ENCODE results near the gene SUMO3. TPM values are rescaled to one million over a fixed set of nuclear protein-coding genes. Genes with fewer than 3 reads are reported as not detected.
A peak's percentile ranks its signal among the peaks of the same experiment; 100 is the strongest.

The SUMO3 gene
- total RNA-seq = 10 to 100 TPM; 62.6 to 88.4 (median 67.4) TPM

DNA sequence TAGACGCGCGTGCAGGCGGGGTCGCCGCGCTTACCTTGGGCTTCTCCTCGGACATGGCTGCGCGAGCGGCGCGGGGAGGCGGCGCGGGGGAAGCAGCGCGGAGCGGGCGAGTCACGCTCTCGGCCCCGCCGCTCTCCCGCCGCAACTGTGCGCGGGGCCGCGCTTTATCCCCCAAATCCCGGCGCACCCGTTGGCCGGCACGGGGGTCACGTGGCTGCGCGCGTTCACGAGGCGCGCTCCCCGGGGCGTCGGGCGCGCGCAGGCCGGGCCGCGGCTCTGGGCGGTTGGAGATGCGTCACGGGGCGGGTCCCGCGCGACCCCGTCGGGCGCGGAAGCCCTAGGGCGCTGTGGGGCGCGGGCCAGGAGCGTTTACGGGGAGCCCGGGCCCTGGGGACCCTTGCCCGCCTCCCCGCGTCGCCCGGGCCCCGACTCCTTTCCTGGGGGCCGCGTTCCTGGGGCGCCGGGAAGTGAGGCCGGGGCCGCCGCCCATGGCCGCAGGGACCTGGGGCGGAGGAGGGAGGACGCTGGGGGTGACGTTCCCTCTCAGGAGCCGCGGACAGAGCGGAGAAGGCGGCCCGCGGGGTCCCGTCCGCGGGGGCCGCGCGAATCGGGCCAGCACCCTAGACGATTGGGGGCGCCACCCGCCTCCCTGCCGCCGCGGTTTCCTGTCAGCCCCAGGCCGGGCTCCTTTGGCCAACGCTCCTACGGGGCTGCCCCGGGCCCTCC lies at the start of gene SUMO3:
Gene SUMO3 (minus strand): TSS at position 149 of the 726 bp plus-strand sequence. CDS start 94 bp downstream, at position 55.
- Histone ChIP-seq H3K4me1 (peaks cover 0 to 9% of the 10 kb centered on the region in 2 donors), H3K9me3 (peaks cover 0 to 8% of the 10 kb centered on the region in 2 donors), H3K36me3 (no peaks in the 10 kb centered on the region), H3K4me3 (peak within 1 kb of the TSS; percentile 60 to 92), H3K27ac (peak within 1 kb of the TSS; percentile 91 to 96), H3K27me3 (no peaks in the 10 kb centered on the region)
- peak; percentile 72 to 88 for DNase-seq
- TF ChIP-seq, protein P1, sequence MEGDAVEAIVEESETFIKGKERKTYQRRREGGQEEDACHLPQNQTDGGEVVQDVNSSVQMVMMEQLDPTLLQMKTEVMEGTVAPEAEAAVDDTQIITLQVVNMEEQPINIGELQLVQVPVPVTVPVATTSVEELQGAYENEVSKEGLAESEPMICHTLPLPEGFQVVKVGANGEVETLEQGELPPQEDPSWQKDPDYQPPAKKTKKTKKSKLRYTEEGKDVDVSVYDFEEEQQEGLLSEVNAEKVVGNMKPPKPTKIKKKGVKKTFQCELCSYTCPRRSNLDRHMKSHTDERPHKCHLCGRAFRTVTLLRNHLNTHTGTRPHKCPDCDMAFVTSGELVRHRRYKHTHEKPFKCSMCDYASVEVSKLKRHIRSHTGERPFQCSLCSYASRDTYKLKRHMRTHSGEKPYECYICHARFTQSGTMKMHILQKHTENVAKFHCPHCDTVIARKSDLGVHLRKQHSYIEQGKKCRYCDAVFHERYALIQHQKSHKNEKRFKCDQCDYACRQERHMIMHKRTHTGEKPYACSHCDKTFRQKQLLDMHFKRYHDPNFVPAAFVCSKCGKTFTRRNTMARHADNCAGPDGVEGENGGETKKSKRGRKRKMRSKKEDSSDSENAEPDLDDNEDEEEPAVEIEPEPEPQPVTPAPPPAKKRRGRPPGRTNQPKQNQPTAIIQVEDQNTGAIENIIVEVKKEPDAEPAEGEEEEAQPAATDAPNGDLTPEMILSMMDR (IDR thresholded peaks at IDR 0.05) = no peak
- TF ChIP-seq POLR2A (IDR thresholded peaks at IDR 0.05) = peak; percentile 89 to 97
- intact Hi-C loops (cut with DNase I; ENCODE audit: low total_unique reads) = loop anchor here (5.0 kb wide), 1 partner anchor 54 kb away; the partner anchor contains the start of gene PTTG1IP

DNA sequence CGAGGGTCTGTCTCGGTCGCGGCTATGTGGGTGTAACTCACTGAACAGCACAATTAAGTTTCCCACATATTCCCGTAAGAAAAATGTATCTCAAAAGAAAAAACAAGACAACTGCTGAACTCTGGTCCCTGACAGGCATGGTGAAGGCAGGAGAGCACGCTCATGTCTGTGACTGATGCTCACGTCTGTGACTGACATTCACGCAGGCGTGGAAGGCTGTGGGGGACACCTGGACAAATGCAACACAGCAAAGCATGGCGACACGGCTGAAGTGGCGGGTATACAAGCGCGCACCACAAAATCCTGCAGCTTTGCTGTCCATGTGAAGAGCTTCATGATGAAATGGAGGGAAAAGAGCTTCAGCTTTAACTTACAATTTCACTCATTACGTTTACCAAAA lies 49.6 kb upstream of the SUMO3 start:
- H3K27ac ChIP-seq = peak overlapping the region in 1 of 2 donors; percentile 81
- H3K4me1 ChIP-seq = peaks cover 15 to 43% of the 10 kb centered on the region in 2 donors
- intact Hi-C loops (cut with DNase I; ENCODE audit: low total_unique reads) = no loop called here
- H3K4me3 ChIP-seq = no peak overlapping the region
- H3K36me3 ChIP-seq = no peaks in the 10 kb centered on the region
- no peaks in the 10 kb centered on the region for H3K9me3 ChIP-seq
- DNase-seq = no peak
- TF ChIP-seq, protein P1 (IDR thresholded peaks at IDR 0.05) = no peak
- TF ChIP-seq POLR2A (IDR thresholded peaks at IDR 0.05) = no peak
- no peaks in the 10 kb centered on the region for H3K27me3 ChIP-seq

DNA sequence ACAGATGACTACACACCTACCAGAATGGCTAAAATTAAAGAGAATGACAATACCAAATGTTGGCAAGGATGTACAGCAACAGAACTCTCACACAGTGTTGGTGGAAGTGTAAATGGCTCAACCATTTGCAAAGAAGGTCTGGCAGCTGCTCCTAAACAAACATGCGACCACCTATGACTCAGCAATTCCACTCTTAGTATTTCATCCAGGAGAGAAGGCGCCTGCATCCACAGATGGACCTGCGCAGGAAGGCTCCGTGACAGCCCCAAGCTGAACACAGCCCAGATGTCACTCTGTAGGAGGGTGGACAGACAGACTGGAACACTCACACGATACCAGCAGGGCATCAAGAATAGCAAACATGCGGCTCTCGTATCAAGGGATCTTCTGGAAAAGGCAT lies 48.9 kb upstream of the SUMO3 start:
- Histone ChIP-seq H3K4me3 (no peak overlapping the region), H3K9me3 (no peaks in the 10 kb centered on the region), H3K27ac (peak overlapping the region in 1 of 2 donors; percentile 81), H3K36me3 (no peaks in the 10 kb centered on the region), H3K27me3 (no peaks in the 10 kb centered on the region), H3K4me1 (peaks cover 13 to 43% of the 10 kb centered on the region in 2 donors)
- TF ChIP-seq POLR2A (IDR thresholded peaks at IDR 0.05) = no peak
- intact Hi-C loops (cut with DNase I; ENCODE audit: low total_unique reads) = no loop called here
- no peak for DNase-seq

DNA sequence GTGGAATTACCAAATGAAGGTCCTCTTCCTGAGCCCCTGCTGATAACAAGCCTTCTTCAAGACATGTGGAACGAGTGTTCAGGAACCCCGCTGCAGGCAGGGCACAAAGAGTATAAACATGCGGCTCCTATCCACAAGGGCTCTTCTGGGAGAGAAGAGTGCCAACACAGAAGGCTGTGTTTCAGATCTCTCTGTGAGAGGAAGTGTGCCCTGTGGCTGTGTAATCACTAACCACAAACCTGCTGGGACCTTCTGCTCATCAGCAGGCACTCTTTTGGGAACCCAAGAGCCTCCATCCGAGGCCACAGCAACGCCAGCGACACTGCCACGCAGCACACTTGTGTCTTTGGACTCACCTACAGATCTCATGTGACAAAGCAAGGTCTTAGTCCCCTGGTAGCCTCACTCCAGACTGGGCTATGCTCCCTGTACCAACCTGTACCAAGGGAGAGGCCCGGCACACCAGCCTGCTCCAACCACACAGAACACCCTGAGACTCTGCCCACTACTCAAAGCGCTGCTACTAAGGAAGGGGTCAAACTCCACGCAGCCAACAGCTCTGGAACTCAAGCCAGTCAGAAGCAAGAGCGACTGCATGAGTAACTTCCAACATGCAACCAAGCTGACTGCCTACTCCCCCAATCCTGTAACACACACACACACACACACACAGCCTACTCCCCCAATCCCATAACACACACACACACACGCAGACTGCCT lies 47.9 kb upstream of the SUMO3 start:
- Histone ChIP-seq H3K4me1 (peaks cover 2 to 33% of the 10 kb centered on the region in 2 donors), H3K27ac (peak overlapping the region in 1 of 2 donors; percentile 13), H3K27me3 (no peaks in the 10 kb centered on the region), H3K4me3 (no peak overlapping the region), H3K36me3 (no peaks in the 10 kb centered on the region), H3K9me3 (no peaks in the 10 kb centered on the region)
- intact Hi-C loops (cut with DNase I; ENCODE audit: low total_unique reads) = no loop called here
- TF ChIP-seq POLR2A (IDR thresholded peaks at IDR 0.05) = no peak
- TF ChIP-seq, protein P1 (IDR thresholded peaks at IDR 0.05) = no peak
- DNase-seq = no peak

DNA sequence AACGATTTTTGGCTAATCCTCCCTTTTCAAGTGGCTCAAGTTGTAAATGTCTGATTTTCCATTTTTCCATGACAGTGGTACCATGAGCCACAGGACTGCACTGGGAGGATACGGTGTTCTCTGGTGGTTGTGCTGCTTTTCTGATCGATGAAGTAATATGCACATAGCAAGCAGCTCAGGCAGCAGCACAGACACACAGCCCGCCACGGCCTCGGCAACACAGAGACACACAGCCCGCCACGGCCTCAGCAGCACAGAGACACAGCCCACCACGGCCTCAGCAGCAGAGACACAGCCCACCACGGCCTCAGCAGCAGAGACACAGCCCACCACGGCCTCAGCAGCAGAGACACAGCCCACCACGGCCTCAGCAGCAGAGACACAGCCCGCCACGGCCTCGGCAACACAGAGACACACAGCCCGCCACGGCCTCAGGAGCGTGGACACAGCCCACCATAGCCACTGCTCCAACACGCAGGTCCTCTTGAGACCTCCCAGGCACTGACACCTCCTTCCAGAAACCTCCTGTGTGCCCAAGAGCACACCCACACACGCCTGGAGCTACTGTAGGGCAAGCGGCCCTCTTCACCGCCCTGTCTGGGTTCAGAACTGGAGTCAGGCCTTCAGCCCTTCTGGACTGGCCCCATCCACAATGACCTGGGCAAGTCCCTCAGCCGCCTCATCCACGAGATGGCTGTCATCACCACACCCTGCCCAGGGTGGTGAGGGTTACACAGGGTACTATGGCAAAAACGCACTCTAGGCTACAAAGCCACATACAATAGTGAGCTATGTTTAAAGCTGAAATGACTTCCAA lies 45.2 kb upstream of the SUMO3 start:
- Histone ChIP-seq H3K4me3 (no peak overlapping the region), H3K27me3 (no peaks in the 10 kb centered on the region), H3K4me1 (peaks cover 0 to 18% of the 10 kb centered on the region in 2 donors), H3K27ac (no peak overlapping the region), H3K9me3 (no peaks in the 10 kb centered on the region), H3K36me3 (no peaks in the 10 kb centered on the region)
- no peak for TF ChIP-seq POLR2A (IDR thresholded peaks at IDR 0.05)
- TF ChIP-seq, protein P1 (IDR thresholded peaks at IDR 0.05) = no peak
- no peak for DNase-seq
- intact Hi-C loops (cut with DNase I; ENCODE audit: low total_unique reads) = no loop called here
